ENCODE data around the gene NTN4. TPM values are rescaled to one million over a fixed set of nuclear protein-coding genes. Genes with fewer than 3 reads are reported as not detected.
"Not testable (repeated sequence)": the region's sequence is repeated elsewhere in the genome, so short reads cannot be mapped to it uniquely, and the experiment has no call there.

The NTN4 gene
- total RNA-seq, 4 donors from 2014 or later = 4.0 to 10.0 (median 5.7) TPM

DNA sequence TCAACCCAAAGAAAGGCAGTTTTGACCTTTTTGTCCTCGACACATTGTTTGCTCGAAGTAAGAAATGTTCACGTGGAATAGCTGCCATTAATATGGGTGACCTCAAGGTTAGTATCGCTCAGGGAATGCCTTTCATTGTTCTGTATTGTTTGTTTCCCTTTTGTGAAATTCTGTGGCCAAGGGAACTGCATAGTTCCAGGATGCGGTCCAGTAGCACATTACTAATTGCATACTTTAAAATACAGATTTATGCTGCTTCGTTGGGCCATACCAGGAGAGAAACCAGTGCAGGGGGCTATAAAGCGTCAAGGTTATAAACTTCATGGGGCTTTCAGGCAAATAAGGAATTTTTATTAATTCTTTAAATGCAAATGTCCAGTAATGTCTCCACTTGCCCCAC, 166.0 kb downstream of the NTN4 start:
- peak overlapping the region in 1 of 4 donors; percentile 14 for H3K27ac ChIP-seq
- H3K27me3 ChIP-seq = no peaks in the 10 kb centered on the region
- no peaks in the 10 kb centered on the region for H3K36me3 ChIP-seq
- no peak for TF ChIP-seq POLR2A (IDR thresholded peaks at IDR 0.05)
- TF ChIP-seq, protein P1, sequence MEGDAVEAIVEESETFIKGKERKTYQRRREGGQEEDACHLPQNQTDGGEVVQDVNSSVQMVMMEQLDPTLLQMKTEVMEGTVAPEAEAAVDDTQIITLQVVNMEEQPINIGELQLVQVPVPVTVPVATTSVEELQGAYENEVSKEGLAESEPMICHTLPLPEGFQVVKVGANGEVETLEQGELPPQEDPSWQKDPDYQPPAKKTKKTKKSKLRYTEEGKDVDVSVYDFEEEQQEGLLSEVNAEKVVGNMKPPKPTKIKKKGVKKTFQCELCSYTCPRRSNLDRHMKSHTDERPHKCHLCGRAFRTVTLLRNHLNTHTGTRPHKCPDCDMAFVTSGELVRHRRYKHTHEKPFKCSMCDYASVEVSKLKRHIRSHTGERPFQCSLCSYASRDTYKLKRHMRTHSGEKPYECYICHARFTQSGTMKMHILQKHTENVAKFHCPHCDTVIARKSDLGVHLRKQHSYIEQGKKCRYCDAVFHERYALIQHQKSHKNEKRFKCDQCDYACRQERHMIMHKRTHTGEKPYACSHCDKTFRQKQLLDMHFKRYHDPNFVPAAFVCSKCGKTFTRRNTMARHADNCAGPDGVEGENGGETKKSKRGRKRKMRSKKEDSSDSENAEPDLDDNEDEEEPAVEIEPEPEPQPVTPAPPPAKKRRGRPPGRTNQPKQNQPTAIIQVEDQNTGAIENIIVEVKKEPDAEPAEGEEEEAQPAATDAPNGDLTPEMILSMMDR (IDR thresholded peaks at IDR 0.05 in 4 of 5, conservative IDR thresholded peaks at IDR 0.05 in 1 of 5) = no peak
- in situ Hi-C loops (cut with MboI; ENCODE audit: low sequenced_read_pairs in 4 of 4) (no loop called here), intact Hi-C loops (cut with DNase I; ENCODE audit: low total_unique reads) (no loop called here)
- no peak for DNase-seq
- no peaks in the 10 kb centered on the region for H3K9me3 ChIP-seq
- H3K4me3 ChIP-seq = no peak overlapping the region
- no peaks in the 10 kb centered on the region for H3K4me1 ChIP-seq
- peak in 1 of 2 donors; percentile 56 for ATAC-seq

DNA sequence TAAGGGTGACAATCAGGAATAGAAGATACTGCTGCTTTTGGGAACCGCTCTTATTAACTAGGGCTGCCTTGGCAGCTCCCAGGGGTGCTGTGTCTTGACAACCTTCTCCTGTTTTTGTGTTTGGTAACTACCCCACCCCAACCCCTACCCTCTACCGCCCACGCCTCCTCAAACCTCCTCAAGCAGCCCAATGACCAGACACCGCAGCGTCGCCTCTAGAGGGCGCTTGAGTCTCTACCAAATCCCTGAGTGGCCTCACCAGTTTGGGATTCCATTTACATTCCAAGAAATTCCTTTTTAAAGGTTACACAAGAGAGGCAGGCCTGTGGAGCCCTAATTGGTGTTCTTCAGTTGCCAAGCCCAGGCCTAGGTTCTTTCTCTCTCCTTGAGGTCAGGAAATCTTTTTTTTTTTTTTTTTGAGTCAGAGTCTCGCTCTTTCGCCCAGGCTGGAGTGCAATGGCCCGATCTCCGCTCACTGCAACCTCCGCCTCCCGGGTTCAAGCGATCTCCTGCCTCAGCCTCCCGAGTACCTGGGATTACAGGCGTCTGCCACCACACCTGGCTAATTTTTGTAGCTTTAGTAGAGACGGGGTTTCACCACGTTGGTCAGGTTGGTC, 166.9 kb downstream of the NTN4 start:
- peak in 1 of 2 donors; percentile 27 for DNase-seq
- no peaks in the 10 kb centered on the region for H3K27me3 ChIP-seq
- H3K4me1 ChIP-seq = no peaks in the 10 kb centered on the region
- no peaks in the 10 kb centered on the region for H3K36me3 ChIP-seq
- TF ChIP-seq POLR2A (IDR thresholded peaks at IDR 0.05) = no peak
- TF ChIP-seq, protein P1 (IDR thresholded peaks at IDR 0.05 in 4 of 5, conservative IDR thresholded peaks at IDR 0.05 in 1 of 5) = peak in 4 of 5 experiments; percentile 30 to 48 (median 36)
- no peak overlapping the region for H3K4me3 ChIP-seq
- in situ Hi-C loops (cut with MboI; ENCODE audit: low sequenced_read_pairs in 4 of 4) = no loop called here
- intact Hi-C loops (cut with DNase I; ENCODE audit: low total_unique reads) = no loop called here
- H3K27ac ChIP-seq = peak overlapping the region in 1 of 4 donors; percentile 58
- peak; percentile 44 to 45 for ATAC-seq
- H3K9me3 ChIP-seq = no peaks in the 10 kb centered on the region

DNA sequence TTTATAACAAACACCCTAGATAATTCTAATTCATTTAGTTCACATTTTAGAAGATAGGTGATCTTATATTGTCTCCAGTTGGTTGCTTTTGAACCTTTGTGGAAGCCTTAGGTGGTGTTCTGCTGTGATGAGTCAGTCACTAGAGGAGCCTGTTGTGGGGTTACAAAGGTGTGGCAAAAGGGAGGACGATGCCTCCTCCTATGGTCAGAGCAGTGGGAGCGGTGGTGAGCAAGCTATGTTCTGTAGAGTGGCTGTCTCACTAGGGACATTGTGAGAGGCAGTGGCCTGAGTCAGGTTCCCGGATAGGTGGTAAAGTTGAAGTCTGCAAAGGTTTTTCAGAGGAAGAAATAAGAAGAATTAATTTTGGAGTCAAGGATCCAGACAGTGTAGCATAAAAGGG, 167.7 kb downstream of the NTN4 start:
- no peak for ATAC-seq
- no peak overlapping the region for H3K27ac ChIP-seq

DNA sequence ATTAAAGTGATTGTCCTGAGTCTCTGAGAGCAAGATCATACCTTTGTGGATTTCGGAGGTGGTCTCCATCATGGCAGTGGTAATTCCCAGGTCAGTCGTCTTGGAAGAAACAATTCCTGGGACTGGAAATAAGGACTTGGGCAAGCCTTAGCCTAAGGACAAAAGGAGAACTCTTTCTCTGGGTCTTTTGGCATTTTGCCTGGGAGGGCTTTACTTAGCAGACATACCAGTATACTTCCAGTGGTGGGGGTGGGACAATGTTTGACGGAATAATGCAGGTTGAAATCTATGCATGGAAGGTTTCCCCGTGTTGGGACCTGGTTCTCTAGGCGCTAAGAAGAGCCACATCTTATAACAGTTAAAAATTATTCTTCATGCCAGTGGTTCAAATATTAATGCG, 168.8 kb downstream of the NTN4 start:
- intact Hi-C loops (cut with DNase I; ENCODE audit: low total_unique reads) (no loop called here), in situ Hi-C loops (cut with MboI; ENCODE audit: low sequenced_read_pairs in 4 of 4) (no loop called here)
- no peaks in the 10 kb centered on the region for H3K36me3 ChIP-seq
- ATAC-seq = no peak
- TF ChIP-seq POLR2A (IDR thresholded peaks at IDR 0.05) = no peak
- TF ChIP-seq, protein P1 (IDR thresholded peaks at IDR 0.05 in 4 of 5, conservative IDR thresholded peaks at IDR 0.05 in 1 of 5) = no peak
- H3K4me1 ChIP-seq = no peaks in the 10 kb centered on the region
- H3K9me3 ChIP-seq = no peaks in the 10 kb centered on the region
- no peak for DNase-seq
- no peaks in the 10 kb centered on the region for H3K27me3 ChIP-seq
- H3K27ac ChIP-seq = no peak overlapping the region
- H3K4me3 ChIP-seq = no peak overlapping the region

More for the DNA sequence above, 167.7 kb downstream of the NTN4 start:
- Histone ChIP-seq H3K4me1 (no peaks in the 10 kb centered on the region), H3K4me3 (no peak overlapping the region), H3K27me3 (no peaks in the 10 kb centered on the region), H3K9me3 (no peaks in the 10 kb centered on the region), H3K36me3 (no peaks in the 10 kb centered on the region)
- intact Hi-C loops (cut with DNase I; ENCODE audit: low total_unique reads) = no loop called here
- in situ Hi-C loops (cut with MboI; ENCODE audit: low sequenced_read_pairs in 4 of 4) = no loop called here
- no peak for TF ChIP-seq POLR2A (IDR thresholded peaks at IDR 0.05)
- TF ChIP-seq, protein P1 (IDR thresholded peaks at IDR 0.05 in 4 of 5, conservative IDR thresholded peaks at IDR 0.05 in 1 of 5) = no peak
- DNase-seq = no peak

DNA sequence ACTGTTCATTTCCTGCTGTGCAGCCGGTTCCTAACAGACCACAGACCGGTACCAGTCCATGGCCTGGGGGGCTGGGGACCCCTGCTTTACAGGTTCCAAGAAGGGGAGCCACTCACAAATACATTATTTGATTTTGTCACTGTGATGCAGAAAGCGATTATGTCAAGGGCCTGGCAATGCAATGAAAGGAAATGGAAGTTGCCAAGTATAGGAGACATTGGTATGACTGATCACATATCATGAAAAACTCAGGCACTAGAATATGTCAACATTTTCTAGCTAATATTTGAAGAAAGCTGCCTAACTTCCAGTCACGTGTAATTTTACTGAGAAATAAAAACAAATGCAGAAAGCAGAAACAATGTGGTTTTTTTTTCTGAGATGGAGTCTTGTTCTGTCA, 170.4 kb downstream of the NTN4 start:
- intact Hi-C loops (cut with DNase I; ENCODE audit: low total_unique reads) (no loop called here), in situ Hi-C loops (cut with MboI; ENCODE audit: low sequenced_read_pairs in 4 of 4) (no loop called here)
- H3K27me3 ChIP-seq = no peaks in the 10 kb centered on the region
- TF ChIP-seq POLR2A (IDR thresholded peaks at IDR 0.05) = no peak
- TF ChIP-seq, protein P1 (IDR thresholded peaks at IDR 0.05 in 4 of 5, conservative IDR thresholded peaks at IDR 0.05 in 1 of 5) = no peak
- DNase-seq = no peak
- H3K27ac ChIP-seq = no peak overlapping the region
- H3K36me3 ChIP-seq = no peaks in the 10 kb centered on the region
- H3K4me3 ChIP-seq = no peak overlapping the region
- no peak for ATAC-seq
- H3K9me3 ChIP-seq = no peaks in the 10 kb centered on the region
- H3K4me1 ChIP-seq = no peaks in the 10 kb centered on the region

DNA sequence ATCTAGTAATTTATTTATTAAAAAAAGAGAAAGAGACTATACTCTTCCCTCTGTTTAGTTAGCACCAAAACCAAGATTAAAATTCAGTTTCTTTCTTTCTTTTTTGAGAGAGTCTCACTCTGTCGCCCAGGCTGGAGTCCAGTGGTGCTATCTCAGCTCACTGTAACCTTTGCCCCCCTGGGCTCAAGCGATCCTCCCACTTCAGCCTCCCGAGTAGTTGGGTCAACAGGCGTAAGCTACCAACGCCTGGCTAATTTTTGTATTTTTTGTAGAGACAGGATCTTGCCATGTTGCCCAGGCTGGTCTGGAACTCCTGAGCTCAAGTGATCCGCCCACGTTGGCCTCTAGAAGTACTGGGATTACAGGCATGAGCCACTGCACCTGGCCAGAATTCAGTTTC, 174.1 kb downstream of the NTN4 start:
- H3K4me1 ChIP-seq; DNase-seq; ATAC-seq; H3K36me3 ChIP-seq; H3K27ac ChIP-seq; H3K4me3 ChIP-seq; in situ Hi-C loops (cut with MboI; ENCODE audit: low sequenced_read_pairs in 4 of 4); H3K9me3 ChIP-seq; intact Hi-C loops (cut with DNase I; ENCODE audit: low total_unique reads); H3K27me3 ChIP-seq: not testable (repeated sequence)
